SK-N-SH (cell line): ENCODE data around the gene MEX3A. TPM values are rescaled to one million over a fixed set of nuclear protein-coding genes. Genes with fewer than 3 reads are reported as not detected.

Experiments
- CTCF ChIA-PET: fragments of 300-600, 350-600 bp; formaldehyde crosslinking; extraction: SDS; loops from one replicate; lab custom pipeline; 2021; lab: Yijun Ruan, JAX
- POLR2A ChIA-PET: fragments of 350-600 bp; sonication (Branson Sonifier 250); formaldehyde crosslinking; extraction: SDS; loops from one replicate; lab custom pipeline; 2020; ENCODE audit warnings: antibody characterized with exemption, inconsistent platforms; lab: Yijun Ruan, JAX
- DNase-seq: peaks from one replicate; pipeline ENCODE4 v3.0.0; 2012
- H2AFZ ChIP-seq: fragments of 200-600 bp; sonication (generic); 2 replicates; pipeline ENCODE4 v1.8.1; 2016; ENCODE audit warnings: antibody characterized with exemption, mild to moderate bottlenecking, low read depth
- H3F3A ChIP-seq: fragments of 200-600 bp; sonication (generic); replicated peaks from 2 replicates; pipeline ENCODE3; 2016; ENCODE audit warnings: antibody characterized with exemption, mild to moderate bottlenecking; ENCODE audit not compliant: insufficient read depth
- H3K27ac ChIP-seq, 2 experiments: fragments of 200-500 bp in 1 of 2; fragments of 200-600 bp in 1 of 2; sonication (Bioruptor generic) in 1 of 2; sonication (generic), shearing (Covaris generic) in 1 of 2; 2 replicates each; pipeline versions ENCODE4 v1.5.1 to v1.6.1; 2014 to 2016; ENCODE audit warnings: low read depth in 2 of 2, inconsistent platforms in 1 of 2, low read length in 1 of 2, mild to moderate bottlenecking in 1 of 2, mixed read lengths in 1 of 2
- H3K27me3 ChIP-seq: fragments of 200-600 bp; sonication (generic), shearing (Covaris generic); 2 replicates; pipeline ENCODE4 v1.6.1; 2016; ENCODE audit warnings: mixed run types; ENCODE audit not compliant: insufficient read depth
- H3K36me3 ChIP-seq, 2 experiments: fragments of 200-500 bp in 1 of 2; fragments of 200-600 bp in 1 of 2; sonication (Bioruptor generic) in 1 of 2; sonication (generic) in 1 of 2; replicated peaks in 1 of 2; 2 replicates each; pipeline versions ENCODE3 to v1.5.1; 2014 to 2016; ENCODE audit warnings: low read length in 1 of 2, mild to moderate bottlenecking in 1 of 2; ENCODE audit not compliant: insufficient read depth in 2 of 2, control insufficient read depth in 1 of 2
- H3K4me1 ChIP-seq, 2 experiments: fragments of 200-500 bp in 1 of 2; fragments of 200-600 bp in 1 of 2; sonication (Bioruptor generic) in 1 of 2; sonication (generic), shearing (Covaris generic) in 1 of 2; 2 replicates each; pipeline versions ENCODE4 v1.5.1 to v1.6.1; 2014 to 2016; ENCODE audit warnings: low read depth in 1 of 2, low read length in 1 of 2, mixed run types in 1 of 2; ENCODE audit not compliant: insufficient read depth in 2 of 2, control insufficient read depth in 1 of 2
- H3K4me2 ChIP-seq: fragments of 200-600 bp; sonication (generic), shearing (Covaris generic); 2 replicates; pipeline ENCODE4 v1.6.1; 2017; ENCODE audit warnings: mixed run types
- H3K4me3 ChIP-seq, 2 experiments: fragments of 200-500 bp in 1 of 2; fragments of 200-600 bp in 1 of 2; sonication (Bioruptor generic) in 1 of 2; sonication (generic), shearing (Covaris generic) in 1 of 2; 2 replicates each; pipeline versions ENCODE4 v1.5.1 to v1.8.1; 2014 to 2016; ENCODE audit warnings: low read depth in 2 of 2, inconsistent platforms in 1 of 2, low read length in 1 of 2, mild to moderate bottlenecking in 1 of 2, mixed read lengths in 1 of 2, moderate library complexity in 1 of 2
- H3K79me2 ChIP-seq: fragments of 200-600 bp; sonication (generic); 2 replicates; pipeline ENCODE4 v1.8.1; 2017; ENCODE audit warnings: mild to moderate bottlenecking; ENCODE audit not compliant: insufficient read depth
- H3K9ac ChIP-seq: fragments of 200-600 bp; sonication (generic); 2 replicates; pipeline ENCODE4 v1.6.1; 2017; ENCODE audit warnings: mixed run types
- H3K9me2 ChIP-seq: fragments of 200-600 bp; sonication (generic); 2 replicates; pipeline ENCODE4 v1.6.1; 2017; ENCODE audit warnings: mixed run types
- H3K9me3 ChIP-seq: fragments of 200-600 bp; sonication (generic); 2 replicates; pipeline ENCODE4 v1.6.1; 2017; ENCODE audit warnings: mixed run types, mild to moderate bottlenecking, moderate library complexity
- H4K20me1 ChIP-seq: fragments of 200-600 bp; sonication (generic); 2 replicates; pipeline ENCODE4 v1.6.1; 2017; ENCODE audit warnings: mild to moderate bottlenecking, mixed run types; ENCODE audit not compliant: insufficient read depth
- ELF1 ChIP-seq: IDR thresholded peaks from 2 replicates; pipeline ENCODE4 v1.4.0; 2012
- EP300 ChIP-seq, 2 experiments: IDR thresholded peaks; 2 replicates each; pipeline versions ENCODE4 v1.4.0 to v1.6.1; 2012; ENCODE audit warnings: borderline replicate concordance in 1 of 2, low read depth in 1 of 2, low read length in 1 of 2
- FOSL2 ChIP-seq: IDR thresholded peaks from 2 replicates; pipeline ENCODE4 v1.4.0; 2012; ENCODE audit warnings: low read depth, mild to moderate bottlenecking, moderate library complexity, borderline replicate concordance
- GATA2 ChIP-seq: sonication (generic); formaldehyde crosslinking; IDR thresholded peaks from 2 replicates; pipeline ENCODE4 v1.5.0; 2020; ENCODE audit warnings: mild to moderate bottlenecking, missing genetic modification reagents
- MXI1 ChIP-seq: IDR thresholded peaks from 2 replicates; pipeline ENCODE4 v1.6.1; 2012; ENCODE audit warnings: mild to moderate bottlenecking, low read depth, low read length, improper control_type of control experiment
- RCOR1 ChIP-seq: fragments of 150-350 bp; IDR thresholded peaks from 2 replicates; pipeline ENCODE4 v1.6.1; 2017; ENCODE audit warnings: antibody characterized with exemption, low read length
- RFX5 ChIP-seq: IDR thresholded peaks from 2 replicates; pipeline ENCODE4 v1.6.1; 2012; ENCODE audit warnings: mild to moderate bottlenecking, improper control_type of control experiment, low read length
- SIN3A ChIP-seq: IDR thresholded peaks from 2 replicates; pipeline ENCODE4 v1.6.1; 2012; ENCODE audit warnings: low read depth, mild to moderate bottlenecking, low read length, moderate library complexity, borderline replicate concordance
- SMC3 ChIP-seq: IDR thresholded peaks from 2 replicates; pipeline ENCODE4 v1.6.1; 2012; ENCODE audit warnings: low read depth, low read length, improper control_type of control experiment
- TAF1 ChIP-seq: IDR thresholded peaks from 2 replicates; pipeline ENCODE4 v1.6.1; 2012; ENCODE audit warnings: low read depth, mild to moderate bottlenecking, low read length, moderate library complexity, borderline replicate concordance
- WGBS: methylation state at CpG from one replicate; pipeline ENCODE4 v1.1.6; 2017; ENCODE audit warnings: low lambda C conversion rate; 5-methylcytosine and 5-hydroxymethylcytosine counted together
- polyA plus RNA-seq, 3 experiments: library from polyadenylated mRNA; depleted of rRNA; stranded (reverse); fragments of >200 nt; gene quantifications; 2 replicates each; pipeline ENCODE4 v1.2.3, GENCODE V29; 2012
- TF ChIP-seq, protein P1 (sequence below): IDR thresholded peaks from 2 replicates; pipeline ENCODE4 v1.6.1; 2012; ENCODE audit warnings: mild to moderate bottlenecking, low read depth, low read length, moderate library complexity
- TF ChIP-seq, protein P2 (sequence below): fragments of 150-350 bp; IDR thresholded peaks from 2 replicates; pipeline ENCODE4 v1.6.1; 2017; ENCODE audit warnings: antibody characterized with exemption, low read length, low read depth, borderline replicate concordance
- TF ChIP-seq, protein P3 (sequence below): IDR thresholded peaks from 2 replicates; pipeline ENCODE4 v1.4.0; 2012; ENCODE audit warnings: low read depth
- TF ChIP-seq, protein P4 (sequence below): fragments of 150-350 bp; IDR thresholded peaks from 2 replicates; pipeline ENCODE4 v1.6.1; 2016; ENCODE audit warnings: mild to moderate bottlenecking, low read depth, low read length

Gene MEX3A
- polyA plus RNA-seq, 1 of the 3 experiments (the other 2 are of a cell fraction), result 16.2 TPM

DNA sequence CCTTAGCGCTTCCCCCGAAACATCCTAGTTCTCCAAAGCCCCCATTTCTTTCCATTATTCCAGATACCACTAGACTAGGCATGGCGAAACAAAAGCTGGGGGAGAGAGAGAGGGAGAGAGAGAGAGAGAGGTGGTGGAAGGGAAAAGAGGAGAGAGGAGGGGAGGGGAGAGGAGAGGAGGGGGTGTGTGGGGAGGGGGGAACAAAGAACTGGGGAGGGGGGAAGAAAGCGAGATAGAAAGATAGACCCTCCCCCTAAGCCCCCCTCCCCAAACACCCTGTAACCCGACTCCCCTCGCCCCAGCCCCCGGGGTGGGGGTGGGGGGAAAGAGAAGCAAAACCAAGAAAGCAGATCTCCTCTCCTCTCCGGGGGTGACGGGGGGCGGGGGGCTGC lies 352 bp downstream of the MEX3A start:
- Histone ChIP-seq H3K4me2 (peak overlapping the region; percentile 86), H3K79me2 (peaks cover 85% of the 10 kb centered on the region), H3K9me3 (no peaks in the 10 kb centered on the region), H4K20me1 (peaks cover 30% of the 10 kb centered on the region), H3K4me3 (peak overlapping the region; percentile 79 to 88), H3K27ac (peak overlapping the region; percentile 83 to 87), H3K9ac (peak overlapping the region; percentile 90), H2AFZ (peak overlapping the region; percentile 93; the same call in 1 of the 2 replicates), H3K9me2 (no peaks in the 10 kb centered on the region), H3F3A (no peaks in the 10 kb centered on the region), H3K27me3 (no peaks in the 10 kb centered on the region), H3K36me3 (peaks cover 0 to 14% of the 10 kb centered on the region in 2 experiments), H3K4me1 (peaks cover 14 to 35% of the 10 kb centered on the region in 2 experiments; a peak in 3 of 4 replicates)
- WGBS, result under 1% methylated on average over 9 of the region's 10 CpGs
- ChIA-PET POLR2A (interaction anchor here (0.7 to 2.0 kb wide), 6 partner anchors 9 to 221 kb away, joined by 3 to 7 read pairs (median 4); no protein-coding TSS in a partner anchor), CTCF (interaction anchor here (0.6 to 29.6 kb wide), 4 partner anchors 15 to 190 kb away, joined by 3 to 1559 read pairs (median 4); partner anchors contain the start of gene LMNA)
- peak; percentile 81 for DNase-seq
- TF ChIP-seq, protein P1, sequence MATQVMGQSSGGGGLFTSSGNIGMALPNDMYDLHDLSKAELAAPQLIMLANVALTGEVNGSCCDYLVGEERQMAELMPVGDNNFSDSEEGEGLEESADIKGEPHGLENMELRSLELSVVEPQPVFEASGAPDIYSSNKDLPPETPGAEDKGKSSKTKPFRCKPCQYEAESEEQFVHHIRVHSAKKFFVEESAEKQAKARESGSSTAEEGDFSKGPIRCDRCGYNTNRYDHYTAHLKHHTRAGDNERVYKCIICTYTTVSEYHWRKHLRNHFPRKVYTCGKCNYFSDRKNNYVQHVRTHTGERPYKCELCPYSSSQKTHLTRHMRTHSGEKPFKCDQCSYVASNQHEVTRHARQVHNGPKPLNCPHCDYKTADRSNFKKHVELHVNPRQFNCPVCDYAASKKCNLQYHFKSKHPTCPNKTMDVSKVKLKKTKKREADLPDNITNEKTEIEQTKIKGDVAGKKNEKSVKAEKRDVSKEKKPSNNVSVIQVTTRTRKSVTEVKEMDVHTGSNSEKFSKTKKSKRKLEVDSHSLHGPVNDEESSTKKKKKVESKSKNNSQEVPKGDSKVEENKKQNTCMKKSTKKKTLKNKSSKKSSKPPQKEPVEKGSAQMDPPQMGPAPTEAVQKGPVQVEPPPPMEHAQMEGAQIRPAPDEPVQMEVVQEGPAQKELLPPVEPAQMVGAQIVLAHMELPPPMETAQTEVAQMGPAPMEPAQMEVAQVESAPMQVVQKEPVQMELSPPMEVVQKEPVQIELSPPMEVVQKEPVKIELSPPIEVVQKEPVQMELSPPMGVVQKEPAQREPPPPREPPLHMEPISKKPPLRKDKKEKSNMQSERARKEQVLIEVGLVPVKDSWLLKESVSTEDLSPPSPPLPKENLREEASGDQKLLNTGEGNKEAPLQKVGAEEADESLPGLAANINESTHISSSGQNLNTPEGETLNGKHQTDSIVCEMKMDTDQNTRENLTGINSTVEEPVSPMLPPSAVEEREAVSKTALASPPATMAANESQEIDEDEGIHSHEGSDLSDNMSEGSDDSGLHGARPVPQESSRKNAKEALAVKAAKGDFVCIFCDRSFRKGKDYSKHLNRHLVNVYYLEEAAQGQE, result no peak
- TF ChIP-seq RCOR1, result no peak
- TF ChIP-seq SIN3A, result no peak
- TF ChIP-seq EP300 (IDR thresholded peaks at IDR 0.05; ENCODE audit: borderline replicate concordance in 1 of 2, low read depth in 1 of 2, low read length in 1 of 2), result no peak
- TF ChIP-seq ELF1, result no peak
- no peak for TF ChIP-seq GATA2 (CRISPR knock-in tag)

DNA sequence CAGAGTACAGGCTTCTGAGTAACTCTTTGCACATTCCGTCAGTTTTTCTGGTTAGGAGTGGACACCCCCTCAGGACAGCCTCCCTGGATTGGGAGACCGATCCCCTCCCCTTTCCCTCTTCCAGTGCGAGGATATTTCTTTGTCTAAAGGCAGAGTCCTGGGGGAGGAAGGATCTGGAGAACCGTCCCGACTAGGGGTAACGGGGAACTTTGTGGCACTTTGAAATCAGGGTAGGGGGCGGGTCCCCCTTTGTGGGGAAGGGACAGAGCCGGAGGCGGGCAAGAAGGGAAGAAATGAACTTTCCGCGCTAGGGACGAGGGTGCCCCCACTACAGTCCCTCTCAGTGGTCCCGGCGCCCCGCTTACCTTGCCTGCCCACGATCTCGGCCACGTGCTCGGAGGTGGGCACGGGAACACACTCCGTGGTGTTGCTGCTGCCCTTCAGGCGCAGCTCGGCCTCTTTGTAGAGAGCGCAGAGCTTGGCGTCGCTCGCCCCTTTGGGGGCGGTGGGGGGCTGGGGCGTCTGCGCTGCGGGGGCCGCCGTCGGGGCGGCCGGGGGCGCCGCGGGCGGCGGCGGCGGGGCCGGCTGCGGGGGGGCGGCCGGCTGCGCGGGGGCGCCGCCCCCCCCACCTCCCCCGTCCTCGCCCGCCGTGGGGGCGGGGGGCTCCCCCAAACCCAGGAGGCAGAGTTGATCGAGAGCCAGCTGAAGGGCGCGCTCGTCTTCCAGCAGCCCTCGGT lies 917 bp downstream of the MEX3A start:
- Histone ChIP-seq H3K9me2 (no peaks in the 10 kb centered on the region), H3F3A (no peaks in the 10 kb centered on the region), H3K4me3 (peak overlapping the region; percentile 79 to 88), H3K9me3 (no peaks in the 10 kb centered on the region), H3K9ac (peak overlapping the region; percentile 90), H3K4me2 (peak overlapping the region; percentile 86), H3K79me2 (peaks cover 83% of the 10 kb centered on the region), H3K36me3 (peaks cover 0 to 20% of the 10 kb centered on the region in 2 experiments), H3K27me3 (no peaks in the 10 kb centered on the region), H3K27ac (peak overlapping the region; percentile 83 to 87), H2AFZ (no peak overlapping the region), H3K4me1 (peaks cover 14 to 35% of the 10 kb centered on the region in 2 experiments; a peak in 3 of 4 replicates), H4K20me1 (peaks cover 36% of the 10 kb centered on the region)
- DNase-seq, result peak; percentile 67
- 2% methylated on average over 23 of the region's 61 CpGs for WGBS
- TF ChIP-seq SMC3 (no peak), RFX5 (no peak), MXI1 (peak; percentile 82), FOSL2 (no peak), TAF1 (no peak)
- TF ChIP-seq, protein P2, sequence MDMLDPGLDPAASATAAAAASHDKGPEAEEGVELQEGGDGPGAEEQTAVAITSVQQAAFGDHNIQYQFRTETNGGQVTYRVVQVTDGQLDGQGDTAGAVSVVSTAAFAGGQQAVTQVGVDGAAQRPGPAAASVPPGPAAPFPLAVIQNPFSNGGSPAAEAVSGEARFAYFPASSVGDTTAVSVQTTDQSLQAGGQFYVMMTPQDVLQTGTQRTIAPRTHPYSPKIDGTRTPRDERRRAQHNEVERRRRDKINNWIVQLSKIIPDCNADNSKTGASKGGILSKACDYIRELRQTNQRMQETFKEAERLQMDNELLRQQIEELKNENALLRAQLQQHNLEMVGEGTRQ, result no peak
- TF ChIP-seq, protein P3, sequence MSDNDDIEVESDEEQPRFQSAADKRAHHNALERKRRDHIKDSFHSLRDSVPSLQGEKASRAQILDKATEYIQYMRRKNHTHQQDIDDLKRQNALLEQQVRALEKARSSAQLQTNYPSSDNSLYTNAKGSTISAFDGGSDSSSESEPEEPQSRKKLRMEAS, result peak; percentile 88
- TF ChIP-seq, protein P4, sequence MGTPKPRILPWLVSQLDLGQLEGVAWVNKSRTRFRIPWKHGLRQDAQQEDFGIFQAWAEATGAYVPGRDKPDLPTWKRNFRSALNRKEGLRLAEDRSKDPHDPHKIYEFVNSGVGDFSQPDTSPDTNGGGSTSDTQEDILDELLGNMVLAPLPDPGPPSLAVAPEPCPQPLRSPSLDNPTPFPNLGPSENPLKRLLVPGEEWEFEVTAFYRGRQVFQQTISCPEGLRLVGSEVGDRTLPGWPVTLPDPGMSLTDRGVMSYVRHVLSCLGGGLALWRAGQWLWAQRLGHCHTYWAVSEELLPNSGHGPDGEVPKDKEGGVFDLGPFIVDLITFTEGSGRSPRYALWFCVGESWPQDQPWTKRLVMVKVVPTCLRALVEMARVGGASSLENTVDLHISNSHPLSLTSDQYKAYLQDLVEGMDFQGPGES, result no peak
- ChIA-PET POLR2A (interaction anchor here (0.7 to 2.0 kb wide), 4 partner anchors 8 to 170 kb away, joined by 3 to 7 read pairs (median 4); no protein-coding TSS in a partner anchor), CTCF (interaction anchor here (1.4 to 29.6 kb wide), 2 partner anchors 19 to 50 kb away, joined by 3 to 1559 read pairs; partner anchors contain the start of gene LMNA)
